Stimulated activated CD4-positive, alpha-beta T cell treated with anti-CD3 and anti-CD28 coated beads, Interleukin-15, amount 100 ng/mL, for 48 hours (primary cell): ENCODE measurements around the gene DPP9.
"Not testable (repeated sequence)": the region's sequence is repeated elsewhere in the genome, so short reads cannot be mapped to it uniquely, and the experiment has no call there.

Experiments used
- DNase-seq, 2 donors: peaks; one replicate each; pipeline ENCODE4 v3.0.0-alpha.2; 2020; ENCODE audit warnings: low read depth in 2 of 2

Gene DPP9

DNA sequence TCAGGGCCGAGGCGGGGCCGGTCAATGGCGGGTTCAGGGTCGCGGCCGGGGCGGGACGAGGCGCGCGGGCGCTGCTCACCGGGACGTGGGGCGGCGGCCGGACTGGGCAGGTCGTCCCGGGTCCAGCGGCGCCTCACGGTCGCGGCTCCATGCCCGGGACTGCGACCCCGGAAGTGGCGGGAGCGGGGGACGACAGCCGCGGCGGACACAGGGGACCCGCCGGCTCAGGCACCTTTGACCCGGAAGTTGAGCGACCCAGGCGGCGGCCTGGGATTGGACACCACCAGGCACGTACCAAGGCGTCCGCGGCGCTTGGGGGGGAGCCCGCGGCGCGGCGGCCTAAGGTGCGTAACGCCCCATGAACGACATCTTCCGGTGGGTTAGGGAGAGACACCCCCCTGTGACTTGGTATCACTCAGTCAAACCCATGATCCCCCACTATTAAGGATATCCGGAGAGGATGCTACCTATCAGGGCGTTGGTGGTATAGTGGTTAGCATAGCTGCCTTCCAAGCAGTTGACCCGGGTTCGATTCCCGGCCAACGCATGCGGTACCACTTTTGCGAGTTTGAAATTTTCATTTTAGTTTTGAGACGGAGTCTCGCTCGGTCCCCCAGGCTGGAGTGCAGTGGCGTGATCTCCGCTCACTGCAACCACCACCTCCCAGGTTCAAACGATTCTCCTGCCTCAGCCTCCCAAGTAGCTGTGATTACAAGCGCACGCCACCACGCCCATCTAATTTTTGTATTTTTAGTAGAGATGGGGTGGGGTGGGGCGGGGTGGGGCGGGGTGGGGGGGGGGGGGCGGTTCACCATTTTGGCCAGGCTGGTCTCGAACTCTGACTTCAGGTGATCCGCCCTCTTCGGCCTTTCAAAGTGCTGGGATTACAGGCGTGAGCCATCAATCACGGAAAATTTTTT, at the start of gene DPP9:
DPP9 (minus strand) TSS at position 248 of the 920 bp plus-strand sequence. CDS start 3,936 bp downstream, outside the sequence.
- DNase-seq: peak; percentile 96

DNA sequence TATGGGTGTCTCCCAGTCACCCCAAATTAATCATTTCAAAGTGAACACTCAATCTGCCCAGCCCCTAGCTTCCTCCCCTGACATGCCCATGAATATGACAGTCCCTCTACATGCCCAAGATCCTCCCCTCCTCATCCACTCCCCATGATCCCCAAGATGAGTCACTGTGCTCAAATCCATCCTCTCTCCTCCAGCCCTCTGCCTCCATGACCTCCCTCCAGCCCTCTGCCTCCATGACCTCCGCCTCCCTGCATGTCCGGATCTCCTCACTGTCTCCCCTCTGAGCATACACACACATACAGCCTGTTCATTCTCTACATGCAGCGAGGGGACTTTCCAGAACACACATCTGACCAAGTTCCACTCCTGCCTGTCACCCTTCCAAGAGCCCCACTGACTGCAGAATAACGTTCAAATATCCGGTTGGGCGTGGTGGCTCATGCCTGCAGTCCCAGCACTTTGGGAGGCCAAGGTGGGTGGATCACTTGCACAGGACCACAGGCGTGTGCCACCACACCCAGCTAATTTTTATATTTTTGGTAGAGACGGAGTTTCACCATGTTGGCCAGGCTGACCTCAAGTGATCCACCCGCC, 49.5 kb upstream of the DPP9 start:
- DNase-seq: no peak

DNA sequence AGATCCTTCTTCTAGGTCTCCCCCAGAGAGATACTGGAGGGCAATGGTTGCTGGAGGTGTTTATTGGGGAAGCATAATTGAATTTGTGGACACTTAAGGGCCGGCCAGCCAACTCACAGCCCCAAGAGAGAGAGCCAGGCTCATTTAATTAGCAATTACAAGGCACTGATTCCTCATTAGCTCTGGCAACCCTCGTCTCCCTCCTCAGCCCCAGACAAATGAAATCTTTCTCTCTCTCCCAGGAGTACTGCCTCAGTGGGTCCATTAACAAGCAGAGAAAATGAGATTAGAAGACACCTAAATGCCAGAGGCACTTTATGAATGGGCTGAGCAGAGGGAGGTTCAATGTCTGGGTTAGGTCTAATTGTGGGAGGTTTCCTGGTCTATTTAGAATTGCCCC, 48.9 kb upstream of the DPP9 start:
- DNase-seq: no peak

DNA sequence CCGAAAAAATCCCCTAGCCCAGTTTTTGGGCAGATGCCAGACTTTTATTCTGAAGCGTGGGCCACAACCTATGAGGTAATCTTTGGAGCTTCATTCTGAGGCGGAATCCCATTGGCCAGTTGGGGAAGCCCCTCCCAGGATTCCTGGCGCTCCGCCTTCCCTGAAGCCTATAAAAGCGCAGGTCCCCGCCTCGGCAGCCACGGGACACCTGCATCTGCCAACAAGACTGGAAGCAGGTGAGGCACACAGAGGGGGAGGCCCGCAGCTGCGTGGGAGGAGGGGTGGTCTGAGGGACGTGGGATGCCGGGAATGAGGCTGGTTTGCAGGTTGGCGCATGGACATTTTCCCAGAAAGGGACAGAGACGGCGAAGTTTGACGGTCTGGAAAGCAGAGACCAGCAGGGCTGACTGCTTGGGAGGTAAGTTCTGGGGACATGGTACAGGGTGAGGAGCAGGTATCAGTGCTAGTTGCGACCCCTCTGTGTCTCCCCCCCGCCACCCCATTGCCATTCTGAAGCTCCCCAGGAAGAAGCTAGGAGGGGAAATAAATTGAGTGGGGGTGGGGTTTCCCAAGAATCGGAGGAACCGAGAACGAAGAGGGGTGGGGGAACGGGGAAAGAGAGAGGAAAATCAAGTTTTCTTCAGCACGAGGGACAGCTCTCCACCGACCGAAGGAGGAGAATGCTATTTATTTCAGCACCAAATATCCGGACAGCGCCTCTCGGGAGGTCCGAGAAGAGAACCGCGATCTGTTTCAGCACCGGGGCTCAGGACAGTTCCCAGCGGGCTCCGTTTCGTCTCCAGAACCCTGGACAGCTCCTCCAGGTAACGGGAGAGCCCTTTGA, 45.5 kb upstream of the DPP9 start:
- peak; percentile 64 to 75 for DNase-seq

DNA sequence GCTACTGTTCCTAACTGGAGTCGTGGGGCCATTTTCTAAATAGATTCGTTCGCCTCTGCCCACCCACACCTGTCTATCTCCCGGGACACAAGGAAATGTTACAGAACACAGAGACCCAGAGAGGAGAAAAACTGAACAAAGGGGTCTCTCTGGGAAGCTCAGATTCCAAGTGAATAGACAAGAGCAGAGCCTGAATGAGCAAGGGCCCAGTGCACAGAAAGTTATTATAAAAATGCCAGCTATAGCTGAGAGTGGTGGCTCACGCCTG, 40.7 kb upstream of the DPP9 start:
- no peak for DNase-seq

DNA sequence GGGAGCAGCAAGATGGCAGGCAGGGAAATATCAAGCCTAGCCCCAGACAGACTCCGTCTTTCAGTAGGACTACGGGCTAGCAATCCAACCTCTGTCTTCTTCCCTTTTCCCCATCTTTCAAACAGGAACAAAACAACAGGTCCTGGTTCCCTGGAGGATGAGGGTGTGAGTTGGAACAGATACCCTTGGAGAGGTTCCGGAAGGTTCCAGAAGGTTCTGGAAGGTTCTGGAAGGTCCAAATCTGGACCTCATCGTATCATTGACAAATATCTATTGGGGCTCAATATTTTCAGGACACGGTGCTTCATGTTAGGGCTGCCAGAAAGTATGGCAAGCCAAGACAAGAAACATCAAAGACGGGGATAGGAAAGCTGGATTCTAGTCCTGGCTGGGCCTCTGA, 39.4 kb upstream of the DPP9 start:
- no peak for DNase-seq

DNA sequence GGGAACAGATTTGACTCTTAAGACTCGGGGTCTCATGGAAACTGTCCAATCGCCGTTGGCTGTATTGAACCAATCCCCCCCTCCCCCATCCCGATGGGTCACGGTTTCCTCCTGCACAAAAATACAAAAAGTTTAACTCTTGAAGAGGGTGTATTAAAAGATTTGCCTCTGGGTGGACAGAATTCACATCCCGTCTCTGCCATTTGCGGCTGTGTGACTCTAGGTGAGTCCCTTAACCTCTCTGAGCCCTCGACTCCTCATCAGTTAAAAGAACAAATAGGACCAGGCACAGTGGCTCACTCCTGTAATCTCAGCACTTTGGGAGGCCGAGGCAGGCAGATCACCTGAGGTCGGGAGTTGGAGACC, 36.6 kb upstream of the DPP9 start:
- no peak for DNase-seq

DNA sequence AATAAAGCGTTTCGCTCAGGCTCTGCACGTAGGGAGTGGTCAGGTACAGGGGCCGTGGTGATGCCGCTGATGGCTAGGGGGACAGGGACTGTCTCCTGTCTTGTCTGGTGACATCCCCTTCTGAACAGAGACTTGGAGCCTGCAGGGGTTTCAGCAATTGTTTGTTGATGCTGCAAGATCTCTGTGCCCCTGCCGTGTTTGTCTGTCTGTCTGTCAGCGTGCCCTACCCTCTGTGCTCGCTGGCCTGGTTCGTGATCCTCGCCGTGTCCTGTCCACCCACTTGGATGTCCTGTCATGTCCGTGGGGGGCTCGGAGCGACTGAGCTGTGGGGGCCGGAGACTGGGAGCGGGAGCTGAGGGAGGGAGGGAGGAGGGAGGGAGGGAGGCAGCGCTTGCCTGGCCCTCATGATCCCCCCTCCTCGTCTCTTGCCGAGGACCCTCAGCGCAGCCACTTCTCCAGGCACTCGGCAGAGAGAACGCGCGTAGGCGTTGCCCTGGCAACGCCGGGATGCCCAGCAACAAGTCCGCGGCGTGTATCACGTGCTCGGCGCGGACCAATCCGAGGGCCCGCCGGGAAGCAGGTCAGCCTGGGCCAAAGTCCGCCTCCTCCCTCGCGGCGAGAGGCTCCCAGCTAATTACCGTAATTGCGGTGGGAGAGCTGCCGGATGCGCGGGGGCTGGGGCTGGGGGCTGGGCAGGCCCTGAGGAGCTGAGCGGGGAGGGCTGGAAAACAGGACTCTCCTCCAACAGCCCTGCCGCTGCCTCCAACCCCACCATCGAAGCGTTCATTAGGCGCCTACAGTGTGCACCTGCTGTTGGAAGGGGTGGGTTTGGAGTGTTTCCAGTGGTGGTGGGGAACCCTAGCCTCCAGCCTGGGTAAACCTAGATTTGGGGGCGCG, 36.0 kb upstream of the DPP9 start:
- DNase-seq: peak; percentile 42 to 58

DNA sequence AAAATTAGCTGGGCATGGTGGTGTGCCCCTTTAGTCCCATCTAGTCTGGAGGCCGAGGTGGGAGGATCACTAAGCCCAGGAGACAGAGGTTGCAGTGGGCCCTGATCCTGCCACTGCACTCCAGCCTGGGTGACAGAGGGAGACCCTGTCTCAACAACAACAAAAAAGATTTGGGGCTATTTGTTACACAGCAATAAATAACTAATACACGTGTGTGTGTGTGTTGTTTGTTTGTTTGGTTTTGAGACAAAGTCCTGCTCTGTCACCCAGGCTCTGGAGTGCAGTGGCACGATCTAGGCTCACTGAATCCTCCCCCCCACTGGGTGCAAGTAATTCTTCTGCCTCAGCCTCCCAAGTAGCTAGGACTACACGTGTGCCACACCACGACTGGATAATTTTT, 35.0 kb upstream of the DPP9 start:
- no peak for DNase-seq

DNA sequence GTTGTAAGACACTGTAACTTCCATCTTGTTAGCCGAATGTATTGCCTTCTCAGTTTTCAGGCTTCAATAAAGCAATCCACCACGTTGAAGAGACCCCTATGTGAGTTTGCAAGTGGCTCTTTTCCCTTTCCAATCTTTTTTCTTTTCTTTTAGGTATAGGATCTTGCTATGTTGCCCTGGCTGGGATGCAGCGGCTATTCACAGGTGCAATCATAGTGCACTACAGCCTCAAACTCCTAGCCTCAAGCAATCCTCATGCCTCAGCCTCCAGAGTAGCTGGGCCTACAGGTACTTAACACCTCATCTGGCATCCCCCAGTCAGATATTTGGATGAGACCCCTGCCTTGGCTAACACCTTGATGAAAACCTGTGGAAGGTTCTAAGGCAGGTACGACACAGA, 34.4 kb upstream of the DPP9 start:
- DNase-seq: no peak

DNA sequence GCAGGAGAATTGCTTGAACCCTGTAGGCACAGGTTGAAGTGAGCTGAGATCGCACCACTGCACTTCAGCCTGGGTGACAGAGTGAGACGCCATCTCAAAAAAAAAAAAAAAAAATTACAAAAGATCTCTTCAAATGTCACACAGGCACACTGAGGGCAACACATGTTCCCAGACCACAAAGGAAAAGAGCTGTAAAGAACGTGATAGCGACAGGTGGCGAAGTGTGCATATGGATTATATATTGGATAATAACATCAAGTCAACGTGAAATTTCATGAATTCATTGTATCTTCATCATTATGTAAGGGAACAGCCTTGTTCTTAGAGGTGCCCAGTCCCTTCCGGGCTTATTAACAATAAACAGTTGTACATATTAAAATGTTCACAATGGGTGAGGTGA, 31.8 kb upstream of the DPP9 start:
- DNase-seq: no peak

DNA sequence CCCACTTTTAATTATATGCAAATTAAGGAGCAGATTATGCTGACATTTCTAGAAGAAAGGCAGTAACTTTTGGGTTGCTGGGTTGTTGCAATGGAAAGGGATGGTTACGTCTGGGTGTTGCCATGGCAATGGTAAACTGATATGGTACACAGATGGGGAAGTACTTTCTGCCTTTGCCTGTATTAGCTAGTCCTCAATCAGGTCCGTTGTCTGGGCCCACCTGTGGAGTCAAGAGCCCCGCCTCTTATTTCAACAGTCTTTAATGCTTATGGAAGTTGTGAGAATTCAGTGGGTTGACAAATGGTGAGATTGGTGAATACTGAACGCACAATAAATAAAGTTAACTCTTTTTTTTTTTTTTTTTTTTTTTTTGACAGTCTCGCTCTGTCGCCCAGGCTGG, 30.6 kb upstream of the DPP9 start:
- no peak for DNase-seq

DNA sequence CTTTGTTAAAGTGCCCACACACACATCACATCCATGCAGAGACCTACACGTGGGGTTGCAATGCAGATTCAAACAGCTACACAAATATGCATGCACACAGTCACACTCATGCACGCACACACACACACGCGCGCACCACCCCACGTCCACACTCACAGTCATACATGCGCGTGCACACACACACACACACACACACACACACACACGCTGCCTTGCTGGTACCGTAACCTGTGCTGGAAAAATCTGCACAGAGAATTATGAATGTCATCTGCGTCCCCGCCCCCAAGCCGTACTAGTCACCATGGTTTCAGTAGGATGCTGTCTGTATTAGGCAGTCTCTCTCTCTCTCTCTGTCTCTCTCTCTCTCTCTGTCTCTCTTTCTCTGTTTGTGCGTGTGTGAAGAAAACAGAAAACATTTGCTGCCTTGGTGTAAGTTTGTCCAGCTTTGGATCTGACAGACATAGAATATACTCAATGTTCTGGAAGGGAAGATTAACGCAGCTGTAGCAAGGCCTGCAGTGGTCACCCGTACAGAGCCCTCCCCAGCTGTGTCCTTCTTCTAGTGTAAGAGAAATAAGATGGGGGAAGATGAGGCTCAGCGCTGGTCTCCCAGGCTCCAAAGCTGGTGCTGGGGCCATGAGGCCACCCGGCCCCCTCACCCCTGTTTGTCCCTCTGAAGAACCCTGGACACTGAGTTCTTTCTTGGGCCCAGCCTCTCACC, 26.4 kb upstream of the DPP9 start:
- DNase-seq: no peak

DNA sequence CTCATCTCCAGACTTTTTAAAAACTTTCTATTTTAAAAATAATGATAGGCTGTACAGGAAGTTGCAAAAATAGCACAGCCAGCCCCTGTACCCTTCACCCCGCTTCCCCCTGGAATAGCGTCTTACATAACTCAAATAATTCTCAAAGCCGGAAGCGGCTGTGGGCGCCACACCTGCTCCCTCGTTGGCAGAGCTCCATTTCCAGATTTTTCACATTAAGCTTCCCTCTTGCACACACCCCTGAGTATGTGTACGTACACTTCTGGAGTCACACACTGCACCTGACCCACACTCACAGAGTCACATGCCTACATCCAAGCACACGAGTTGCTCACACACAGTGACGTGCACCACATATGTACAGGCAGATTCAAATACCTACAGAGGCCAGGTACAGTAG, 24.9 kb upstream of the DPP9 start:
- DNase-seq: no peak

DNA sequence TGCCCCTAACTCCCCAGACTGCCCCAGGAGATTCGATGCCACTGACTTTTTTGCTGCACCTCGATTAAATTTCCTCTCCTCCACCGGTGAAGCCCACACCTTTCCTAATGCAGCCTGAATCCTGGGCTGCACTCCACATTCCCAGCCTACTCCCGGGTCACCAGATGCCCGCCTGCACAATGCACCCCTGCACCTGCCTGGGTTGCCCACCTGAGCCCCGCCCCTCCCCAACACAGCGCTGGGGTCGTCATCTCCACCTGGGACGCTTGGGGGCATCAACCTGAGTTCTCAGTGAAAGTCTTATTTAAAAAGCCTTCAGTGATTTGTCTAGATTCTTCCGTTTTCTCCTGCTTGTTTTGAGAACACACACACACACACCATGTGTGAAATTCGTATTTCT, 24.5 kb upstream of the DPP9 start:
- DNase-seq: no peak

DNA sequence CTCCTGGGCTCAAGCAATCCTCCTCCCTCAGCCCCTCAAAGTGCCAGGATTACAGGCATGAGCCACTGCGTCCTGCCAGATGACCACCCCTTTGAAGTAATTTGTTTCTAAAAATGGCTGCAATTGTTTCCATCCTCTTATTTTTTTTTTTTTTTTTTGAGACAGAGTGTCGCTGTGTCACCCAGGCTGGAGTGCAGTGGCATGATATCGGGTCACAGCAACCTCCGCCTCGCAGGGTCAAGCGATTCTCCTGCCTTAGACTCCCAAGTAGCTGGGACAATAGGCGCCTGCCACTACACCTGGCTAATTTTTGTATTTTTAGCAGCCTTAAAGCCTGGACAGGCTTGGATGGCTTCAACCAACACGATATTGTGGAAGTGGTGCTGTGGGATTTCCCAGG, 22.3 kb upstream of the DPP9 start:
- no peak for DNase-seq

DNA sequence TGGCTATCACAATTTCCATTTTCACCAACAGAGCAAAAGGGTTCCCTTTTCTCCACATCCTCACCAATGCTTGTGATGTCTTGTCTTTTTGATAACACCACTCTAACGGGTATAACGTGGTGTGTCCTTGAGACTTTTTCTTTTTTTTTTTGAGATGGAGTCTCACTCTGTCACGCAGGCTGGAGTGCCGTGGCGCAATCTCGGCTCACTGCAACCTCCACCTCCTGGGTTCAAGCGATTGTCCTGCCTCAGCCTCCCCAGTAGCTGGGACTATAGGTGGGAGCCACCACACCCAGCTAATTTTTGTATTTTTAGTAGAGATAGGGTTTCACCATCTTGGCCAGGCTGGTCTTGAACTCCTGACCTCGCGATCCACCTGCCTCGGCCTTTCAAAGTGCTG, 21.5 kb upstream of the DPP9 start:
- DNase-seq: not testable (repeated sequence)

DNA sequence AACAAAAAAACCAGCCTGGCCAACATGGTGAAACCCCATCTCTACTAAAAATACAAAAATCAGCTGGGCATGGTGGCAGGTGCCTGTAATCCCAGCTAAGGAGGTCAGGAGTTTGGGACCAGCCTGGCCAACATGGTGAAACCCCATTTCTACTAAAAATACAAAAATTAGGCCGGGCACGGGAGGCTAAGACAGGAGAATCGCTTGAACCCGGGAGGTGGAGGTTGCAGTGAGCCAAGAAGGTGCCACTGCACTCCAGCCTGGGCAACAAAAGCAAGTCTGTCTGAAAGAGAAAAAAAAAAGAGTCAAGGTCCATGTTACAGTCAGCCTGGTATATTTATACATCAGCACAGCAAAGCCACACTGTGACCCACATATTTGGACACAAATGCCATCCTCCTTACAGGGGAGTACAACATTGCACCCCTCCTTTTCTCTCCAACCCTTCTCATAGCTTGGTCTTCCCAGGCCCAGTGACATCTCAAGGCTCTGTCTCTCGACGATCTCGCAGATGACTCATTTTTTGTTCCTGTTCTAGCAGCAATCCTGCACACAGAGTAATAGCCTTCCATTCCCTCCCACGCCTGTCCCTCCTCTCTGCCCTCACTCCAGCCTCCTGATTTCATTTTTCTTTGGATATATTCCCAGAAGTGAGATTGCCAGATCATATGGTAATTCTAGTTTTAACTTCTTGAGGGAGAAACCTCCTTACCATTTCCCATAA, 21.0 kb upstream of the DPP9 start:
- DNase-seq: no peak

DNA sequence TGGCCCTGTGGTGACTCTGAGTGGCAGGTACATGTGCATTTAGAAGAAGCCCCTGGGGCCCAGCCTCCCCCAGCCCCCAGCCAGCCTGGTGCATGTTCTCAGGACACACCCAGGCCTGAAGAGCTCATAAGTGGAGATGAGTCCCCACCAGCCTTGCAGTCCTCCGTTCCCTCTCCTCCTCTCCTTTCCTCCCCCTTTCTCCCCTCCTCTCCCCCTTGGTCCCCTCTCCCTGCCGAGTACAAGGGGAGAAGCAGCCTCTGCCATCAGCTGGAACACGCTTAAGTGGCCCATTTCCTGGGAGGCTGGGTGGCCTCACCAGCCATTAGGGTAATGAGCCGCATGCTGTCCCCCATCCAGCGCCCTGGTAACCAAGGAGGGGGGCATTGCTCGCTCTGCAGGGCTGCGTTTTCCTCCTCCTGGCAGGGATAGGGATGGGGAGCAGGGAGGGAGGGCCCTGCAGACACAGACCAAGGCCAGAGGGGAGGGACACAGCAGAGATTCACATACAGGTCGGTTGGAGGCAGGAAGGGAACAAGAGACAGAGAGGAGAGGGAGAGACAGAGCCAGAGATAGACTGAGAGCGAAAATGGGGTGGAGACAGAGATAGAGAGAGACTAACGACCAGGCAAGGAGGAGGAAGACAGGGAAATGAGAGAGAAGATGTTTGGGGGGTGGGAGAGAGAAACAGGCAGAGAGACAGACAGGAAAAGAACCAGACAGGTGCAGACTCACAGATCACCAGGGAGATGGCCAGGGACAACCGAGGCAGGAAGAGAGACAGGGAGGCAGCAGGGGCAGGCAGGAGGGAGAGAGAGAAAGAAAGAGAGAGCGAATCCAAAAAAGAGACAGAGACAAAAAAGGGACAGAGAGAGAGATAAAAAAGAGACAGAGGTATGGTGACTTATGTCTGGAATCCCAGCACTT, 19.3 kb upstream of the DPP9 start:
- no peak for DNase-seq
